ENCODE data around the gene TTC34.
"Not testable (repeated sequence)": the region's sequence is repeated elsewhere in the genome, so short reads cannot be mapped to it uniquely, and the experiment has no call there.

TTC34 gene

DNA sequence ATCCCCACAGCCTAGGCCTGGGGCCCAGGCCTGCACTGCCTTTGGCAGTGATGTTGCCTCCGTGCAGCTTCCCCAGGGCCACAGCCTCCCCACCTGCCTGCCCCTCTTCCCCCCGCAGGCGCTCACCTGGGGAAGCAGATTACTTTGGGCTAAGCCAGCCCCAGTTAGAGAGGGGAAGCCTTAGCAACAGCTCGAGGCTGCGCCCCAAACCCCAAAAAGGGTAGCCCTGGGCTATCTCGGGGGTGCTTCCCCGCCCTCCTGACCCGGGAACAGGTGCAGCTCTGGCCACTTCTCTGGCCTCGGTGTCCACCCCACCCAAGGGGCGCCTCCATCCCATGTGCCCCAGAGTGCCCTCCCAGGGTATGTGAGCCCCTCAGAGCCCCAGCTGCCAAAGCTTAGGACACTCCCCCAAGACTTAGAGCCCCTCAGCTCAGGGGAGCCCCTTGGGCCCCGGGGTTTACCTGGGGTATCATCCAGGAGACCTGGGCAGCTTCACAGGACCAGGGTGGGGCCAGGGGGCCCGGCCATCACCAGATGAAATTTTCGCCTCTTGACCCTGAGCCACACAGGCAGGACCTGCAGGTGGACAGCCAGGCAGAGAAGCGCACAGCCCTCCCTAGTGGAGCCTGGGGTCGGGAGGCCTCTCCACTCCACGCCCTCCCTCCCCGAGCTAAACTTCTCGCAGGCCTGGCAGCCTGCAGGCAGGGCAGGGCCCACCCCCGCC is 3.3 kb upstream of the TTC34 start:
- peaks cover 6 to 9% of the 10 kb centered on the region in 2 donors for H3K27me3 ChIP-seq (ENCODE audit: control insufficient read depth in 1 of 2, insufficient read depth in 2 of 2, low read length in 2 of 2)
- no peaks in the 10 kb centered on the region for H3K36me3 ChIP-seq (ENCODE audit: control insufficient read depth in 1 of 2, insufficient read depth in 2 of 2, low read length in 2 of 2)
- H3K4me3 ChIP-seq (ENCODE audit: low read depth in 1 of 2, low read length in 2 of 2) = no peak overlapping the region
- H3K9ac ChIP-seq (ENCODE audit: low read depth in 1 of 2, low read length in 2 of 2) = no peak overlapping the region
- H3K9me3 ChIP-seq (ENCODE audit: control insufficient read depth in 1 of 2, low read length in 2 of 2) = no peaks in the 10 kb centered on the region
- no peaks in the 10 kb centered on the region for H3K4me1 ChIP-seq (ENCODE audit: control insufficient read depth in 1 of 2, insufficient read depth in 2 of 2, low read length in 2 of 2)
- H3K27ac ChIP-seq (ENCODE audit: low read depth, low read length) = no peak overlapping the region

- Histone ChIP-seq H3K4me1 (ENCODE audit: control insufficient read depth in 1 of 2, insufficient read depth in 2 of 2, low read length in 2 of 2) (no peaks in the 10 kb centered on the region), H3K9ac (ENCODE audit: low read depth in 1 of 2, low read length in 2 of 2) (no peak overlapping the region), H3K9me3 (ENCODE audit: control insufficient read depth in 1 of 2, low read length in 2 of 2) (no peaks in the 10 kb centered on the region), H3K36me3 (ENCODE audit: control insufficient read depth in 1 of 2, insufficient read depth in 2 of 2, low read length in 2 of 2) (no peaks in the 10 kb centered on the region), H3K4me3 (ENCODE audit: low read depth in 1 of 2, low read length in 2 of 2) (no peak overlapping the region), H3K27ac (ENCODE audit: low read depth, low read length) (no peak overlapping the region), H3K27me3 (ENCODE audit: control insufficient read depth in 1 of 2, insufficient read depth in 2 of 2, low read length in 2 of 2) (peaks cover 6 to 9% of the 10 kb centered on the region in 2 donors)
Observed at GRCh38 chr1:2803931-2804627, 2.6 kb upstream of the TTC34 start.

DNA sequence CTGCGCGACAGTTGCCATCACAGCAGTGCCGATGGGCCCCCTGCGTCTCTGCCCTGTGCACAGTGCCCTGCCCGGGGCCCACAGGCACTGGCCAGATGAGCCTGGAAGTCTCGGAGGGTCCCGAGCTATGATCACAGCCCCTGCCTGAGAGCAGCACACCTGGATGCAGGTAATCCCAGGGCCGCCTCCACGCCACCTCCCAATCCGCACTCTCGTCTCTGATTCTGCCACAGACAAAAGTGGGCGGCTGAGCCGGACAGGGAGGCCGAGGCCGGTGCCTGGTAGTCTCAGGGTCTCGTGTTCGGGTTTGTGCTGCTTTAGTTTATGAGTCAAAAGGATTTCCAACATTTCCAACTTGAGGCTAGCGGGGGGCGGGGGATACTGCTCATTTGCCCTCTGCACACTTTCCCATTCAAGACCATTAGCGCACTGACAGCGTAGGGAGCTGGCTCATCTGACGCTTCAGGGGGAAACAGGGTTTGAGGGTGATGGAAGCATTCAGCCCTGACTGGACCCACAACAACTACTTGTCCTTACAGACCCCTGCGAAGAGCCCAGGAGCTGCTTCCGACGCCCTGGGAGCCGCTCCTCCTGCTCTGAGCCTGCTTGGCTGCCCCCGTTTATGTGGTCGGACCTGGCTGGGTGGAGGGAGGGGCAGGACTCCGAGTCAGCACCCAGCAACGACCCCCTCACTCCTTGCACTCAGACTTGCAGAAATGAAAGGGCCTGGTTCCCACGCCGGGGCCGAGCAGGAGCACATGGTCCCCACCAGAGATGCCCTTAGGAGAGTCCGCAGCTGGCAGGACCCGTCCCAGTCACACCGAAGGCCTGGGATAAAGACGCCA is 1.8 kb upstream of the TTC34 start:
- Histone ChIP-seq H3K9me3 (ENCODE audit: control insufficient read depth in 1 of 2, low read length in 2 of 2) (no peaks in the 10 kb centered on the region), H3K27me3 (ENCODE audit: control insufficient read depth in 1 of 2, insufficient read depth in 2 of 2, low read length in 2 of 2) (peaks cover 6 to 9% of the 10 kb centered on the region in 2 donors), H3K9ac (ENCODE audit: low read depth in 1 of 2, low read length in 2 of 2) (no peak overlapping the region), H3K36me3 (ENCODE audit: control insufficient read depth in 1 of 2, insufficient read depth in 2 of 2, low read length in 2 of 2) (no peaks in the 10 kb centered on the region), H3K27ac (ENCODE audit: low read depth, low read length) (no peak overlapping the region), H3K4me3 (ENCODE audit: low read depth in 1 of 2, low read length in 2 of 2) (no peak overlapping the region), H3K4me1 (ENCODE audit: control insufficient read depth in 1 of 2, insufficient read depth in 2 of 2, low read length in 2 of 2) (no peaks in the 10 kb centered on the region)

GRCh38 chr1:2802421-2802961 is 998 bp upstream of the TTC34 start:
- H3K9ac ChIP-seq (ENCODE audit: low read depth in 1 of 2, low read length in 2 of 2) = no peak overlapping the region
- H3K27me3 ChIP-seq (ENCODE audit: control insufficient read depth in 1 of 2, insufficient read depth in 2 of 2, low read length in 2 of 2) = peaks cover 6 to 9% of the 10 kb centered on the region in 2 donors
- H3K4me1 ChIP-seq (ENCODE audit: control insufficient read depth in 1 of 2, insufficient read depth in 2 of 2, low read length in 2 of 2) = no peaks in the 10 kb centered on the region
- no peaks in the 10 kb centered on the region for H3K36me3 ChIP-seq (ENCODE audit: control insufficient read depth in 1 of 2, insufficient read depth in 2 of 2, low read length in 2 of 2)
- no peaks in the 10 kb centered on the region for H3K9me3 ChIP-seq (ENCODE audit: control insufficient read depth in 1 of 2, low read length in 2 of 2)
- no peak overlapping the region for H3K4me3 ChIP-seq (ENCODE audit: low read depth in 1 of 2, low read length in 2 of 2)
- no peak overlapping the region for H3K27ac ChIP-seq (ENCODE audit: low read depth, low read length)

DNA sequence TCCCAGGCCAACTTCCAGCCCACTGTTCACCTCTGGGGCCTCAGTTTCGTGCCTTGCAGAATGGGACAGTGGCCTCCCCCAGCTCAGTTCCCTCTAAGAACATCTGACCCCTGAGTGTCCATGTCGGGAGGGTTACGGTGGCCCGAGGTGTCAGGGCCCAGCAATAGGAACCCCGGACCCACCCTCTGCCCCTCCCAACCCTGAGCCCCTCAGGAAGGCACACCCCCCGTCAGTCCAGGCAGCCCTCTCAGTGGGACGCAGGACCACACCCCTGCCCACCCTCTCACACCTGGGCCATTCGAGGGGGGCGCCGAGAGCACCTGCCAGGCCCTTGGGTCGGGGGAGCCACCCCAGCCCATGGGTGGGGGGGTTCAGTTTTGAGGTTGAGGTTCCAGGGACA is 447 bp downstream of the TTC34 start:
- H3K4me3 ChIP-seq (ENCODE audit: low read depth in 1 of 2, low read length in 2 of 2) = no peak overlapping the region
- no peaks in the 10 kb centered on the region for H3K9me3 ChIP-seq (ENCODE audit: control insufficient read depth in 1 of 2, low read length in 2 of 2)
- H3K36me3 ChIP-seq (ENCODE audit: control insufficient read depth in 1 of 2, insufficient read depth in 2 of 2, low read length in 2 of 2) = no peaks in the 10 kb centered on the region
- H3K9ac ChIP-seq (ENCODE audit: low read depth in 1 of 2, low read length in 2 of 2) = no peak overlapping the region
- no peaks in the 10 kb centered on the region for H3K4me1 ChIP-seq (ENCODE audit: control insufficient read depth in 1 of 2, insufficient read depth in 2 of 2, low read length in 2 of 2)
- H3K27ac ChIP-seq (ENCODE audit: low read depth, low read length) = no peak overlapping the region
- peaks cover under 1 to 5% of the 10 kb centered on the region in 2 donors for H3K27me3 ChIP-seq (ENCODE audit: control insufficient read depth in 1 of 2, insufficient read depth in 2 of 2, low read length in 2 of 2)

GRCh38 chr1:2800664-2801045 is 838 bp downstream of the TTC34 start:
- no peaks in the 10 kb centered on the region for H3K4me1 ChIP-seq (ENCODE audit: control insufficient read depth in 1 of 2, insufficient read depth in 2 of 2, low read length in 2 of 2)
- H3K9ac ChIP-seq (ENCODE audit: low read depth in 1 of 2, low read length in 2 of 2) = no peak overlapping the region
- no peaks in the 10 kb centered on the region for H3K36me3 ChIP-seq (ENCODE audit: control insufficient read depth in 1 of 2, insufficient read depth in 2 of 2, low read length in 2 of 2)
- H3K4me3 ChIP-seq (ENCODE audit: low read depth in 1 of 2, low read length in 2 of 2) = no peak overlapping the region
- no peaks in the 10 kb centered on the region for H3K9me3 ChIP-seq (ENCODE audit: control insufficient read depth in 1 of 2, low read length in 2 of 2)
- peaks cover 0 to 5% of the 10 kb centered on the region in 2 donors for H3K27me3 ChIP-seq (ENCODE audit: control insufficient read depth in 1 of 2, insufficient read depth in 2 of 2, low read length in 2 of 2)
- H3K27ac ChIP-seq (ENCODE audit: low read depth, low read length) = no peak overlapping the region

DNA sequence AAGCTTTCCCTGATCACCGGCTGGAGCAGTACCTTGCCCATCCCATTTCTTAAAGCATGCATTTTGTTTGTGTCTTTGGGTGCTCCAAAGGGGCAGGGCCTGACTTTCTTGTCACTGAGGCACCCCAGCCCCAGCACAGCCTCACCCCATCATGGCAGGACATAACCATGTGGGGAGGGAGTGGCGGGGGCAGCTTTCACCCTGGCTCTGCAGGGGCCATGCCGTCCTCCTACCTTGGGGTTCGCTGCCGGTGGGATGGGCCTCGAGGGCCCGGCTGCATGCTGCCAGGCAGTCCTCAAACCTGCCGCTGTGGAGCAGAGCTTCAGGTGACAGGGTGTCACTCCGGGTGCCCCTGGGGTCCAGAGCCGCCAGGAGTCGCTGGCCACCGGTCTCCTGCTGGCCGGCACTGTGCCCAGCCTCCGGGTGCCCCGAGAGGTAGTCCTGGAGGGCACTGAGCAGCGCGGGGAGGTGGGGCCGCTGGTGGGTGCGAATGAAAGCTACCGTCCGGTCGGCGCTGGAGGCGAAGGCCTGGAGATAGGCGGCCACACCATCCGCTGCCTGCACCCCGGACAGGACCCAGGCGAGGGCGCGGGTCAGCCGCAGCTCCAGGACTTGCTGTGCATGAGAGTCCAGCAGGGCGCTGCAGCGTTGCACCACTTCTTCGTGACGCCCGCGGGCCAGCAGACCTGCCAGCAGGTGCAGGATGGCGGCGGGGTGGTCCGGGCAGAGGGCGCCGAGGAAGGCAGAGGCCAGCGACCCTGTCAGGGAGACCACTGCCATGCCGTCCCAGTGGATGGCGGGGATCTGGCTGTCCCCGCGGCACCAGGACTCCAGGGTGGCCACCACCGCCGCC is 1.5 kb downstream of the TTC34 start:
- Histone ChIP-seq H3K27me3 (ENCODE audit: control insufficient read depth in 1 of 2, insufficient read depth in 2 of 2, low read length in 2 of 2) (peaks cover 0 to 5% of the 10 kb centered on the region in 2 donors), H3K4me1 (ENCODE audit: control insufficient read depth in 1 of 2, insufficient read depth in 2 of 2, low read length in 2 of 2) (no peaks in the 10 kb centered on the region), H3K36me3 (ENCODE audit: control insufficient read depth in 1 of 2, insufficient read depth in 2 of 2, low read length in 2 of 2) (no peaks in the 10 kb centered on the region), H3K4me3 (ENCODE audit: low read depth in 1 of 2, low read length in 2 of 2) (no peak overlapping the region), H3K27ac (ENCODE audit: low read depth, low read length) (no peak overlapping the region), H3K9me3 (ENCODE audit: control insufficient read depth in 1 of 2, low read length in 2 of 2) (peaks cover 0 to 2% of the 10 kb centered on the region in 2 donors), H3K9ac (ENCODE audit: low read depth in 1 of 2, low read length in 2 of 2) (no peak overlapping the region)

GRCh38 chr1:2798958-2799357 is 2.5 kb downstream of the TTC34 start:
- H3K9ac ChIP-seq (ENCODE audit: low read depth in 1 of 2, low read length in 2 of 2) = not testable (repeated sequence)

DNA sequence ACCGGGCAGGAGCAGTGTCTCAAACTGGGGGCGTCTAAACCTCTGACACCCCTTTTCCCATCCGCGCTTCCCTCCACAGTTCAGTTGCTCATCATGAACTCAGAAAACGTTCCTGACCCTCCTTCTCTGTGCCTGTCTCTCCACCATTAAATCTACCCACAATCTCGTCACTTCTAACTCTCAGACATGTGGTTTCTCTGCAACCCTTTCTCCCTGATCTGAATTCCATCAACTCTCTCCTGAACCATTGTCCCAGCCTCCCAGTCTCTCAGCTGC is 3.8 kb downstream of the TTC34 start:
- H3K4me3 ChIP-seq (ENCODE audit: low read depth in 1 of 2, low read length in 2 of 2) = no peak overlapping the region
- peaks cover 9 to 10% of the 10 kb centered on the region in 2 donors for H3K9me3 ChIP-seq (ENCODE audit: control insufficient read depth in 1 of 2, low read length in 2 of 2)
- no peaks in the 10 kb centered on the region for H3K36me3 ChIP-seq (ENCODE audit: control insufficient read depth in 1 of 2, insufficient read depth in 2 of 2, low read length in 2 of 2)
- no peaks in the 10 kb centered on the region for H3K4me1 ChIP-seq (ENCODE audit: control insufficient read depth in 1 of 2, insufficient read depth in 2 of 2, low read length in 2 of 2)
- no peaks in the 10 kb centered on the region for H3K27me3 ChIP-seq (ENCODE audit: control insufficient read depth in 1 of 2, insufficient read depth in 2 of 2, low read length in 2 of 2)
- no peak overlapping the region for H3K9ac ChIP-seq (ENCODE audit: low read depth in 1 of 2, low read length in 2 of 2)
- no peak overlapping the region for H3K27ac ChIP-seq (ENCODE audit: low read depth, low read length)

More at GRCh38 chr1:2798958-2799357, 2.5 kb downstream of the TTC34 start:
- not testable (repeated sequence) for H3K36me3 ChIP-seq (ENCODE audit: control insufficient read depth in 1 of 2, insufficient read depth in 2 of 2, low read length in 2 of 2); H3K4me1 ChIP-seq (ENCODE audit: control insufficient read depth in 1 of 2, insufficient read depth in 2 of 2, low read length in 2 of 2); H3K27ac ChIP-seq (ENCODE audit: low read depth, low read length); H3K4me3 ChIP-seq (ENCODE audit: low read depth in 1 of 2, low read length in 2 of 2); H3K9me3 ChIP-seq (ENCODE audit: control insufficient read depth in 1 of 2, low read length in 2 of 2); H3K27me3 ChIP-seq (ENCODE audit: control insufficient read depth in 1 of 2, insufficient read depth in 2 of 2, low read length in 2 of 2)

Measured in duodenal mucosa (tissue), 2 donors.